Endothelial cell (in vitro differentiated cells): Measurements from ENCODE around the gene SPSB1. TPM values are rescaled to one million over a fixed set of nuclear protein-coding genes. Genes with fewer than 3 reads are reported as not detected.
A peak's percentile ranks its signal among the peaks of the same experiment; 100 is the strongest.
"Not testable (repeated sequence)": the region's sequence is repeated elsewhere in the genome, so short reads cannot be mapped to it uniquely, and the experiment has no call there.

Source experiments
- DNase-seq: peaks from one replicate; pipeline ENCODE4 v3.0.0; 2021; ENCODE audit warnings: low spot score
- H3K27ac Mint-ChIP-seq: one replicate; pipeline ENCODE4 v1.8.0; 2021; ENCODE audit warnings: mixed read lengths, inconsistent platforms; ENCODE audit not compliant: unreplicated experiment
- H3K27me3 Mint-ChIP-seq: one replicate; pipeline ENCODE4 v1.8.0; 2021; ENCODE audit warnings: mild to moderate bottlenecking, moderate library complexity, mixed read lengths, inconsistent platforms; ENCODE audit not compliant: unreplicated experiment
- H3K36me3 Mint-ChIP-seq: one replicate; pipeline ENCODE4 v1.8.0; 2021; ENCODE audit warnings: mild to moderate bottlenecking, low read depth, mixed read lengths, inconsistent platforms; ENCODE audit not compliant: unreplicated experiment
- H3K4me1 Mint-ChIP-seq: one replicate; pipeline ENCODE4 v1.8.0; 2021; ENCODE audit warnings: mild to moderate bottlenecking, mixed read lengths, inconsistent platforms; ENCODE audit not compliant: unreplicated experiment
- H3K4me3 Mint-ChIP-seq: one replicate; pipeline ENCODE4 v1.8.0; 2021; ENCODE audit warnings: mild to moderate bottlenecking, mixed read lengths, inconsistent platforms; ENCODE audit not compliant: unreplicated experiment
- H3K9me3 Mint-ChIP-seq: one replicate; pipeline ENCODE4 v1.8.0; 2021; ENCODE audit warnings: mixed read lengths, inconsistent platforms; ENCODE audit not compliant: unreplicated experiment
- CTCF ChIP-seq: fragments of 200-600 bp; sonication (generic); IDR thresholded peaks from one replicate; pipeline ENCODE4 v1.5.0; 2021; ENCODE audit warnings: antibody characterized with exemption; ENCODE audit not compliant: unreplicated experiment
- total RNA-seq: library from RNA; stranded (reverse); fragmentation: NEBNext Ultra II Directional; extraction: Animal tissue kit (Norgen Biotek cat#: 25700); gene quantifications from one replicate; pipeline ENCODE4 v1.2.1, GENCODE V29; 2021; ENCODE audit not compliant: unreplicated experiment

SPSB1 gene
- total RNA-seq, 1 donor from 2014 or later, result 8.1 TPM

- peaks cover 7% of the 10 kb centered on the region for H3K27me3 Mint-ChIP-seq
- H3K4me3 Mint-ChIP-seq, result no peak overlapping the region
- H3K9me3 Mint-ChIP-seq, result no peaks in the 10 kb centered on the region
- TF ChIP-seq CTCF, result no peak
- DNase-seq, result no peak
- no peaks in the 10 kb centered on the region for H3K36me3 Mint-ChIP-seq
- no peaks in the 10 kb centered on the region for H3K4me1 Mint-ChIP-seq
- no peak overlapping the region for H3K27ac Mint-ChIP-seq
Measured at GRCh38 chr1:9382643-9383491, 90.2 kb downstream of the SPSB1 start.

- H3K27me3 Mint-ChIP-seq, result peaks cover 7% of the 10 kb centered on the region
- no peak overlapping the region for H3K27ac Mint-ChIP-seq
- H3K4me1 Mint-ChIP-seq, result no peaks in the 10 kb centered on the region
- H3K4me3 Mint-ChIP-seq, result no peak overlapping the region
- no peak for TF ChIP-seq CTCF
- H3K36me3 Mint-ChIP-seq, result no peaks in the 10 kb centered on the region
- H3K9me3 Mint-ChIP-seq, result no peaks in the 10 kb centered on the region
- DNase-seq, result no peak
Measured at GRCh38 chr1:9384128-9384527, 91.4 kb downstream of the SPSB1 start.

GRCh38 chr1:9384751-9385245 is 92.1 kb downstream of the SPSB1 start:
- Mint-ChIP-seq H3K27ac (no peak overlapping the region), H3K27me3 (peaks cover 7% of the 10 kb centered on the region), H3K4me1 (no peaks in the 10 kb centered on the region), H3K9me3 (no peaks in the 10 kb centered on the region), H3K4me3 (no peak overlapping the region), H3K36me3 (no peaks in the 10 kb centered on the region)
- DNase-seq, result no peak
- TF ChIP-seq CTCF, result no peak

GRCh38 chr1:9385392-9385791 is 92.7 kb downstream of the SPSB1 start:
- not testable (repeated sequence) for DNase-seq, H3K27me3 Mint-ChIP-seq, H3K4me3 Mint-ChIP-seq, H3K9me3 Mint-ChIP-seq, H3K36me3 Mint-ChIP-seq, H3K4me1 Mint-ChIP-seq, H3K27ac Mint-ChIP-seq

- TF ChIP-seq CTCF, result no peak
- no peak for DNase-seq
- H3K4me3 Mint-ChIP-seq, result no peak overlapping the region
- H3K9me3 Mint-ChIP-seq, result no peaks in the 10 kb centered on the region
- H3K4me1 Mint-ChIP-seq, result no peaks in the 10 kb centered on the region
- no peaks in the 10 kb centered on the region for H3K36me3 Mint-ChIP-seq
- H3K27me3 Mint-ChIP-seq, result peaks cover 6% of the 10 kb centered on the region
- H3K27ac Mint-ChIP-seq, result peak overlapping the region; percentile 24
Measured at GRCh38 chr1:9385801-9386573, 93.3 kb downstream of the SPSB1 start.
